ENCODE results near the gene SUPT4H1. TPM values are rescaled to one million over a fixed set of nuclear protein-coding genes. Genes with fewer than 3 reads are reported as not detected.
A peak's percentile ranks its signal among the peaks of the same experiment; 100 is the strongest.

The SUPT4H1 gene
- total and polyA plus RNA-seq, 2 donors (not counting 1 experiment from before 2014, with no cell fraction given), result 30.2 to 60.1 TPM

DNA sequence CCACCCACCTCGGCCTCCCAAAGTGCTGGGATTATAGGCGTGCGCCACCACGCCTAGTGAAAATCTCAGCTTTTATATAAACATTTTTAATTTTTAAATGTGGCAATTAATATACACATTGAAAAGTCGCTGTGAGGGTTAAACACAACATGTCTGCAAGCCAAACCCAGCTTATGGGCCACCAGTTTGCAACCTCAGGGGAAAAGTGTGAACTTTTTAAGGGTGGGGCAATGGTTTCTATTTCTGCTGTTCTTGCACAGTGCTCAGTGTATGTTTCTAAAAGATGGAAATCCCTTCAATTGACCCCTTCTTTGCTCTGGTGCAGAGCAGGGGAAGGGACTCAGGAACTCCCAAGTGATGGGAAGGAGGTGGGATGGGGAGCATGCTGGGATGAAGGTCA lies 18.3 kb upstream of the SUPT4H1 start:
- Histone ChIP-seq H3K4me3 (ENCODE audit: control extremely low read depth in 1 of 5, extremely low read depth in 1 of 5, insufficient read depth in 1 of 5, low read depth in 2 of 5, low read length in 4 of 5) (no peak overlapping the region), H2AFZ (ENCODE audit: insufficient read depth, low read depth, low read length, poor library complexity, severe bottlenecking) (no peak overlapping the region), H3K27me3 (replicated peaks in 1 of 4; ENCODE audit: control extremely low read depth in 1 of 4, control insufficient read depth in 3 of 4, insufficient read depth in 4 of 4, low read length in 3 of 4) (no peaks in the 10 kb centered on the region), H3K4me1 (ENCODE audit: control insufficient read depth in 2 of 2, insufficient read depth in 2 of 2, low read length in 2 of 2) (peaks cover 15 to 30% of the 10 kb centered on the region in 2 donors), H3K9me3 (ENCODE audit: control extremely low read depth in 1 of 3, control insufficient read depth in 2 of 3, insufficient read depth in 1 of 3, low read length in 2 of 3) (no peaks in the 10 kb centered on the region), H3K4me2 (replicated peaks; ENCODE audit: low read depth, low read length, poor library complexity, severe bottlenecking) (peak overlapping the region; percentile 26), H3K9ac (ENCODE audit: low read length) (no peak overlapping the region), H3K27ac (ENCODE audit: low read length in 2 of 2) (no peak overlapping the region), H3K79me2 (ENCODE audit: control insufficient read depth, insufficient read depth, low read length) (no peaks in the 10 kb centered on the region), H4K20me1 (ENCODE audit: control insufficient read depth, insufficient read depth, low read length, poor library complexity, severe bottlenecking) (no peaks in the 10 kb centered on the region), H3K36me3 (replicated peaks in 1 of 2; ENCODE audit: control extremely low read depth in 1 of 2, control insufficient read depth in 1 of 2, extremely low read depth in 1 of 2, insufficient read depth in 2 of 2, low read length in 1 of 2) (no peaks in the 10 kb centered on the region)
- POLR2A ChIA-PET, result no interaction called here
- ATAC-seq (ENCODE audit: low read depth), result no peak
- TF ChIP-seq, protein P1, sequence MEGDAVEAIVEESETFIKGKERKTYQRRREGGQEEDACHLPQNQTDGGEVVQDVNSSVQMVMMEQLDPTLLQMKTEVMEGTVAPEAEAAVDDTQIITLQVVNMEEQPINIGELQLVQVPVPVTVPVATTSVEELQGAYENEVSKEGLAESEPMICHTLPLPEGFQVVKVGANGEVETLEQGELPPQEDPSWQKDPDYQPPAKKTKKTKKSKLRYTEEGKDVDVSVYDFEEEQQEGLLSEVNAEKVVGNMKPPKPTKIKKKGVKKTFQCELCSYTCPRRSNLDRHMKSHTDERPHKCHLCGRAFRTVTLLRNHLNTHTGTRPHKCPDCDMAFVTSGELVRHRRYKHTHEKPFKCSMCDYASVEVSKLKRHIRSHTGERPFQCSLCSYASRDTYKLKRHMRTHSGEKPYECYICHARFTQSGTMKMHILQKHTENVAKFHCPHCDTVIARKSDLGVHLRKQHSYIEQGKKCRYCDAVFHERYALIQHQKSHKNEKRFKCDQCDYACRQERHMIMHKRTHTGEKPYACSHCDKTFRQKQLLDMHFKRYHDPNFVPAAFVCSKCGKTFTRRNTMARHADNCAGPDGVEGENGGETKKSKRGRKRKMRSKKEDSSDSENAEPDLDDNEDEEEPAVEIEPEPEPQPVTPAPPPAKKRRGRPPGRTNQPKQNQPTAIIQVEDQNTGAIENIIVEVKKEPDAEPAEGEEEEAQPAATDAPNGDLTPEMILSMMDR (IDR thresholded peaks at IDR 0.05), result no peak
- TF ChIP-seq EZH2 (IDR thresholded peaks at IDR 0.05; ENCODE audit: borderline replicate concordance, insufficient read depth, low read depth, low read length, poor library complexity, severe bottlenecking), result no peak
- H3K9me3 Mint-ChIP-seq (ENCODE audit: insufficient read depth), result no peaks in the 10 kb centered on the region
- no CpG with 5 or more reads among the region's 5 CpGs for WGBS (ENCODE audit: insufficient coverage)
- intact Hi-C loops (cut with micrococcal nuclease), result no loop called here
- CTCF ChIA-PET, result interaction anchor here (1.0 to 9.3 kb wide), 3 partner anchors 24 to 53 kb away, joined by 4 to 65 read pairs (median 6); partner anchors contain the start of gene RNF43
- H3K27ac Mint-ChIP-seq, result peak overlapping the region; percentile 8
- H3K27me3 Mint-ChIP-seq, result no peaks in the 10 kb centered on the region
- peak overlapping the region; percentile 46 for H3K4me3 Mint-ChIP-seq
- peaks cover 31% of the 10 kb centered on the region for H3K4me1 Mint-ChIP-seq
- no peak for DNase-seq

DNA sequence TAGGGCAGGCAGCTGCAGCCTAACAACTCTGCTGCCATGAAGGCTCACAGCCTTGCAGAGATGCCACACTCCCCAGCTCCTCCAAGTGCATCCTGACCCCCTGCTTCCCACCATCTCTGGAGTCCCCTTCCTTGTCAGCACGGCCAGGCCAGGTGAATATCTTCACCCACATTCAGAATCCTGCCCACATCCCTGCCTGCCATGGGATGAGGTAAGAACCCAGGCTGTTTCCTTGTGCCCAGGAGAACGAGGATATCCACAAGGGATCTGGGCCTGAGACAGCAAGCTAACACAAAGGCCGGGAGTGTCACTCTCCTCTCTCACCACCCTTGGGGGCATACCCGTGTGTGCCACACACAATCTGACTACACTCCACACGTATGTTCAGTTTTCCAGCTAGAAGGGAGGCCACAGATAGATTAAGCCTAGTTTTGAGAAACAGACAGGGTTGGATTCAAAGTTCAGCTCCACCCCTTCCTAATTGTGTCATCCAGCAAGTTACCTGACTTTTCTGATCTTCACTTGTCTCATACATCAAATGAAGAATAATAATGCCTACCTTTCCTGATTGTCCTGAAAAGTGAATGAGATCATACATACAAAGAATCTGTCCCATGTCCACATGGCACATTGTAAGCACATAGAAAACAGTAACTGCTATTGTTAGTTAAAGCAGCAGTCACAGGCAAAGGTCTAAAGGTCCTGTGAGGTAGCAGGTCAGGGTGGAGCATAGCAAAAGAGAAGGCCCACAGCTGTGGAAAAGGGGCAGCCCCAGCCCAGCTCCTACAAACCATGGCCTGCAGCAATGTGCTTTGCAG lies 17.4 kb upstream of the SUPT4H1 start:
- Histone ChIP-seq H2AFZ (ENCODE audit: insufficient read depth, low read depth, low read length, poor library complexity, severe bottlenecking) (no peak overlapping the region), H3K36me3 (replicated peaks in 1 of 2; ENCODE audit: control extremely low read depth in 1 of 2, control insufficient read depth in 1 of 2, extremely low read depth in 1 of 2, insufficient read depth in 2 of 2, low read length in 1 of 2) (no peaks in the 10 kb centered on the region), H3K27ac (ENCODE audit: low read length in 2 of 2) (peak overlapping the region; percentile 6 to 32), H3K4me1 (ENCODE audit: control insufficient read depth in 2 of 2, insufficient read depth in 2 of 2, low read length in 2 of 2) (peaks cover 15 to 30% of the 10 kb centered on the region in 2 donors), H3K79me2 (ENCODE audit: control insufficient read depth, insufficient read depth, low read length) (no peaks in the 10 kb centered on the region), H4K20me1 (ENCODE audit: control insufficient read depth, insufficient read depth, low read length, poor library complexity, severe bottlenecking) (no peaks in the 10 kb centered on the region), H3K4me2 (replicated peaks; ENCODE audit: low read depth, low read length, poor library complexity, severe bottlenecking) (peak overlapping the region; percentile 31), H3K9ac (ENCODE audit: low read length) (no peak overlapping the region), H3K27me3 (replicated peaks in 1 of 4; ENCODE audit: control extremely low read depth in 1 of 4, control insufficient read depth in 3 of 4, insufficient read depth in 4 of 4, low read length in 3 of 4) (no peaks in the 10 kb centered on the region), H3K9me3 (ENCODE audit: control extremely low read depth in 1 of 3, control insufficient read depth in 2 of 3, insufficient read depth in 1 of 3, low read length in 2 of 3) (no peaks in the 10 kb centered on the region), H3K4me3 (ENCODE audit: control extremely low read depth in 1 of 5, extremely low read depth in 1 of 5, insufficient read depth in 1 of 5, low read depth in 2 of 5, low read length in 4 of 5) (no peak overlapping the region)
- peak overlapping the region; percentile 20 for H3K4me3 Mint-ChIP-seq
- 93% methylated on average over 5 of the region's 5 CpGs for WGBS (ENCODE audit: insufficient coverage)
- CTCF ChIA-PET, result interaction anchor here (1.0 to 9.3 kb wide), 4 partner anchors 23 to 78 kb away, joined by 3 to 65 read pairs (median 5); partner anchors contain the start of gene RNF43
- H3K27ac Mint-ChIP-seq, result peak overlapping the region; percentile 65
- intact Hi-C loops (cut with micrococcal nuclease), result no loop called here
- H3K27me3 Mint-ChIP-seq, result no peaks in the 10 kb centered on the region
- POLR2A ChIA-PET, result interaction anchor here (1.0 to 1.1 kb wide), 3 partner anchors 34 to 48 kb away, joined by 3 to 4 read pairs (median 3); partner anchors contain the start of gene RNF43
- DNase-seq (no peak), ATAC-seq (ENCODE audit: low read depth) (peak; percentile 69)
- TF ChIP-seq EZH2 (IDR thresholded peaks at IDR 0.05; ENCODE audit: borderline replicate concordance, insufficient read depth, low read depth, low read length, poor library complexity, severe bottlenecking), result no peak
- TF ChIP-seq, protein P1 (IDR thresholded peaks at IDR 0.05), result no peak
- H3K4me1 Mint-ChIP-seq, result peaks cover 31% of the 10 kb centered on the region
- H3K9me3 Mint-ChIP-seq (ENCODE audit: insufficient read depth), result no peaks in the 10 kb centered on the region
